Ishikawa (cell line): ENCODE measurements around the gene APBA2.

ENCODE experiments used
- CEBPB ChIP-seq: IDR thresholded peaks from 2 replicates; pipeline ENCODE4 v1.6.1; 2012
- CREB1 ChIP-seq: IDR thresholded peaks from 2 replicates; pipeline ENCODE4 v1.6.1; 2012; ENCODE audit warnings: low read depth
- EGR1 ChIP-seq: IDR thresholded peaks from 2 replicates; pipeline ENCODE4 v1.6.1; 2012
- EP300 ChIP-seq: IDR thresholded peaks from 2 replicates; pipeline ENCODE4 v1.6.1; 2012; ENCODE audit warnings: borderline replicate concordance
- FOXM1 ChIP-seq: IDR thresholded peaks from 2 replicates; pipeline ENCODE4 v1.6.1; 2012; ENCODE audit warnings: low read depth, borderline replicate concordance
- MAX ChIP-seq: IDR thresholded peaks from 2 replicates; pipeline ENCODE4 v1.6.1; 2012
- NFIC ChIP-seq: IDR thresholded peaks from 2 replicates; pipeline ENCODE4 v1.6.1; 2012
- RAD21 ChIP-seq: IDR thresholded peaks from 2 replicates; pipeline ENCODE4 v1.6.1; 2012; ENCODE audit warnings: low read depth
- TAF1 ChIP-seq: IDR thresholded peaks from 2 replicates; pipeline ENCODE4 v1.6.1; 2012; ENCODE audit warnings: low read depth, mild to moderate bottlenecking
- TCF12 ChIP-seq: IDR thresholded peaks from 2 replicates; pipeline ENCODE4 v1.6.1; 2012; ENCODE audit warnings: low read depth
- TEAD4 ChIP-seq: IDR thresholded peaks from 2 replicates; pipeline ENCODE4 v1.6.1; 2012
- USF1 ChIP-seq: IDR thresholded peaks from 2 replicates; pipeline ENCODE4 v1.6.1; 2012
- YY1 ChIP-seq: IDR thresholded peaks from 2 replicates; pipeline ENCODE4 v1.6.1; 2012; ENCODE audit warnings: low read depth
- ZBTB7A ChIP-seq: IDR thresholded peaks from 2 replicates; pipeline ENCODE4 v1.6.1; 2012; ENCODE audit warnings: low read depth
- TF ChIP-seq, protein P1 (sequence below): IDR thresholded peaks from 2 replicates; pipeline ENCODE4 v1.6.1; 2012; ENCODE audit warnings: low read depth, mild to moderate bottlenecking

Gene APBA2

DNA sequence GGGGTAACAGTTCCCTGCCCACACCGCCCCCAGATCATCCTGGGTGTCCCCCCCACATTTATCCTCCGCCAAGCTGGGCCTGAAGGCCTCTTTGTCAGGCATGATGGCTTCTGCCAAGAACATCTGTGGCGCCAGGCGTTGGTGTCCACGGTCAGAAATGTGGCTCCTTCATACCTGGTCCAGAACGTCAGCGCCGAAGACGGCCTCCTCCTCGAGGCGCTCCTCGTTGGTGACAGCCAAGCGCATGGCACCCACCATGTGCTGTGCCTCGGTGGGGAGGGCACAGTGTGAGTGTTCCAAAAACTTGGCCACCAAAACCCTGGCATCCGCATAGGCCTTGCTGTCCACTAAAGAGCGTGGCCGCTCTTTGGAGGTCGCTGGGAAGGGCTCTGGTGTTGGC is 237.4 kb downstream of the APBA2 start:
- TF ChIP-seq TCF12 (no peak), CREB1 (no peak), FOXM1 (no peak), CEBPB (no peak), YY1 (no peak), USF1 (no peak), ZBTB7A (no peak), EP300 (no peak)

DNA sequence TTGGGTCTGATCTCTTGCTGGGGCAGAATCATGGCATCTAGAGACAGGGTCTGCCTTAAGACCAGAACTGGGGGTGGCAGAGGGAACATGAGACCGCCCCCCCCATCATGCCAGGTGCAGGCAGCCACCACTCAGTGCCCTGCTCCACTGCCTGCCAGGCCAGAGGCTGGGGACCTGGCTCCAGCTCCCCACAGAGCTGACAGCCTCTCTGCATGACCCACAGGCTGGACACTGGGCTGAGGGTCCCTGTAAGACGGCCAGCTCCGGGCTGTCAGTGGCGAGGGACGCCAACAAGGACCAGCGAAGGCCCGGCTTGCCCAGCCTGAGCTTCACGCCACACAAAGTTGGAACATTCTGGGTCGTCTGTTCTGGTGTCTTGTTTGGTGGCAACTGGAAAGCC is 238.2 kb downstream of the APBA2 start:
- TF ChIP-seq TAF1 (no peak), CREB1 (no peak), CEBPB (no peak), YY1 (no peak), EP300 (no peak), TEAD4 (no peak), TCF12 (no peak), NFIC (no peak), RAD21 (no peak), USF1 (no peak), FOXM1 (no peak), EGR1 (no peak), MAX (no peak)
- TF ChIP-seq, protein P1, sequence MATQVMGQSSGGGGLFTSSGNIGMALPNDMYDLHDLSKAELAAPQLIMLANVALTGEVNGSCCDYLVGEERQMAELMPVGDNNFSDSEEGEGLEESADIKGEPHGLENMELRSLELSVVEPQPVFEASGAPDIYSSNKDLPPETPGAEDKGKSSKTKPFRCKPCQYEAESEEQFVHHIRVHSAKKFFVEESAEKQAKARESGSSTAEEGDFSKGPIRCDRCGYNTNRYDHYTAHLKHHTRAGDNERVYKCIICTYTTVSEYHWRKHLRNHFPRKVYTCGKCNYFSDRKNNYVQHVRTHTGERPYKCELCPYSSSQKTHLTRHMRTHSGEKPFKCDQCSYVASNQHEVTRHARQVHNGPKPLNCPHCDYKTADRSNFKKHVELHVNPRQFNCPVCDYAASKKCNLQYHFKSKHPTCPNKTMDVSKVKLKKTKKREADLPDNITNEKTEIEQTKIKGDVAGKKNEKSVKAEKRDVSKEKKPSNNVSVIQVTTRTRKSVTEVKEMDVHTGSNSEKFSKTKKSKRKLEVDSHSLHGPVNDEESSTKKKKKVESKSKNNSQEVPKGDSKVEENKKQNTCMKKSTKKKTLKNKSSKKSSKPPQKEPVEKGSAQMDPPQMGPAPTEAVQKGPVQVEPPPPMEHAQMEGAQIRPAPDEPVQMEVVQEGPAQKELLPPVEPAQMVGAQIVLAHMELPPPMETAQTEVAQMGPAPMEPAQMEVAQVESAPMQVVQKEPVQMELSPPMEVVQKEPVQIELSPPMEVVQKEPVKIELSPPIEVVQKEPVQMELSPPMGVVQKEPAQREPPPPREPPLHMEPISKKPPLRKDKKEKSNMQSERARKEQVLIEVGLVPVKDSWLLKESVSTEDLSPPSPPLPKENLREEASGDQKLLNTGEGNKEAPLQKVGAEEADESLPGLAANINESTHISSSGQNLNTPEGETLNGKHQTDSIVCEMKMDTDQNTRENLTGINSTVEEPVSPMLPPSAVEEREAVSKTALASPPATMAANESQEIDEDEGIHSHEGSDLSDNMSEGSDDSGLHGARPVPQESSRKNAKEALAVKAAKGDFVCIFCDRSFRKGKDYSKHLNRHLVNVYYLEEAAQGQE: no peak

- no peak for TF ChIP-seq USF1
- no peak for TF ChIP-seq YY1
- no peak for TF ChIP-seq CREB1
- no peak for TF ChIP-seq ZBTB7A
- TF ChIP-seq EGR1: no peak
- TF ChIP-seq EP300: no peak
- no peak for TF ChIP-seq TEAD4
Observed at GRCh38 chr15:29124581-29125381, 239.0 kb downstream of the APBA2 start.

DNA sequence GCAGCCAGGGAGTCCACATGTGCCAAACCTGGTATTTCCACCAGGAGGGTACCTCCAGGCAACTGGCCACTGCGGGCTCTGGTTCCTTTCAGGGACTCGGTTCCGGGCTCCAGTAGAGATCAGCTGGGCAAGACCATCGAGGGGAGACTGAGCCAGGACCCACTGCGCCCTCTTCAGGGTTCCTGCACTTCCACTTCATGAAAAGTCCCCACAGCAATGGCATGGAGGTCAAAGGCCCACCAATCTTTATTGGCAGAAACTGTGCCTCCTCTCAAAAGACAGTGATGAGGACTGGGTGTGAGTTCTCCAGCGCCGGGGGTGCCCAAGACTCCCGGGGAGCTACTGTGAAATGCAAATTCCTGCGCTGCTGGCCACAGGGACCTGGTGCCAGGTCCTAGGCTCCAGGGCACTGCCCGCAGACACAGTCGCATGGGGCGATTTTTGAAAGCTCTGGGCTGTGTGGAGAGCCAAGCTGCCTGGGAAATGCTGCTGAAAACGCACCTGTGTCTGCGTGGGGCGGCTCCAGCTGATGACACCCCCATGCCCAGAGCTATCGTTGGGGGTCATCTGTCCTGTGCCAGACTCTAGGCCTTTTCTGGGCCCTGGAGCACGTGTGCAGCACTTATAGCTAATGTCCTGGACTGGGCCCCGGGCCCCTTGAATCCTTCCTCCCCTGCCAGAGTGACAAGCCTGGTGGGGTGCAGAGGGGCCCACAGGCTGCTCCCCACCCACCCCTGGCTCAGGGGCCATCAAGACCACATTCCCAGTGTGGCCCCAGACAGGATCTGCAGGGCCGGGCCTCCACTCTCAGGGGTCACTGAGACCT is 239.8 kb downstream of the APBA2 start:
- TF ChIP-seq, protein P1: no peak
- no peak for TF ChIP-seq CREB1
- no peak for TF ChIP-seq TCF12
- no peak for TF ChIP-seq TAF1
- no peak for TF ChIP-seq RAD21
- no peak for TF ChIP-seq TEAD4
- TF ChIP-seq YY1: no peak
- TF ChIP-seq ZBTB7A: no peak
- no peak for TF ChIP-seq USF1
- TF ChIP-seq FOXM1: no peak
- TF ChIP-seq EP300: no peak
- no peak for TF ChIP-seq NFIC
- no peak for TF ChIP-seq CEBPB
- TF ChIP-seq MAX: no peak
- TF ChIP-seq EGR1: no peak
